HG02981 (cell line): ENCODE results near the gene KLHL40.

ENCODE experiments used
- ATAC-seq: cut with Tn5 transposase; IDR thresholded peaks from one replicate; pipeline ENCODE4 v1.9.1; 2021; ENCODE audit warnings: mild to moderate bottlenecking, moderate library complexity; ENCODE audit not compliant: unreplicated experiment

KLHL40 gene

DNA sequence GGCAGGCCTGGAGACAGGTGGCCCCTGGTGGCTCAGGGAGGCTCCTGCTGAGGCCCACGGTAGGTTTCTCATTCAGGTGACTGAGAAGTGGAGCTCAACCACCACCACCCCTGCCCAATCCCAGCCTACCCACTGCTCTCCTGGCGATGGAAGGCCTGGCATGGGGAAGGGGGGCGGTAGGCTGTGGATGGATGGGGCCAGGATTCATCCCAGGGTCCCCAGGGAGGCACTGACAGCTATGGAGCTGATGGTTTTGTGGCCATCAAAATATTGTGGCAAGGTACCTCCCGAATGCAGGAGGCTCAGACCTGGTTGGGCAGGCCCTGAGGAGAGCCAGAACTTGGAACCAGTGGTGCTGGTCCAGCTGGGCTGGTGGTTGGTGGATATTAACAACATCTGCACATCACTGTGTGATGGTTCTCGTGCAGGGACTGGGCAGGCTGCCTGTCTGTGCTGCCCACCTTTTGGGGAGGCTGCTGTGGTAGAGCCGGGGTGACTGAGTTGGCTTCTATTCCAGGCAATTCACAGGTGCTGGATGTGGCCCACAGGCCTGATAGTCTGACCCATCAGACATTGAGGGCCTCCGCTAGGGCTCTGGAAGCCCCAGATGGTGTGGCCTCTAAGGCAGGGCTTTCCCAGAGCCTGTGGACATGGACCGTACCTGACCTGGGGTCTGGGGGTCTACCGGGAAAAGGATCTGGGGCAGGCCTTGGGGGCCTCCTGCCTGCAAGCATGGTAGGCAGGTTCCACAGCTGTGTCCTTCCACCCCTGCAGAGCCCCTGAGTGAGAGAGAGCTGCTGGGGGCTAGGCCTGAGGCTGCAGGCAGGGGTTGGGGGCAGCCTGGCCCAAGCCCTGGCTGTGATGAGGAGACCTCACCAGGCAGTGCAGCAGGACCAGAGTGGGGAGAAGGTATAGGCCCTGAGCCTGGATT lies 28.4 kb upstream of the KLHL40 start:
- no peak for ATAC-seq

- no peak for ATAC-seq
Measured at GRCh38 chr3:42657675-42658074, 27.7 kb upstream of the KLHL40 start.

- ATAC-seq, result no peak
Measured at GRCh38 chr3:42658091-42658770, 27.1 kb upstream of the KLHL40 start.

DNA sequence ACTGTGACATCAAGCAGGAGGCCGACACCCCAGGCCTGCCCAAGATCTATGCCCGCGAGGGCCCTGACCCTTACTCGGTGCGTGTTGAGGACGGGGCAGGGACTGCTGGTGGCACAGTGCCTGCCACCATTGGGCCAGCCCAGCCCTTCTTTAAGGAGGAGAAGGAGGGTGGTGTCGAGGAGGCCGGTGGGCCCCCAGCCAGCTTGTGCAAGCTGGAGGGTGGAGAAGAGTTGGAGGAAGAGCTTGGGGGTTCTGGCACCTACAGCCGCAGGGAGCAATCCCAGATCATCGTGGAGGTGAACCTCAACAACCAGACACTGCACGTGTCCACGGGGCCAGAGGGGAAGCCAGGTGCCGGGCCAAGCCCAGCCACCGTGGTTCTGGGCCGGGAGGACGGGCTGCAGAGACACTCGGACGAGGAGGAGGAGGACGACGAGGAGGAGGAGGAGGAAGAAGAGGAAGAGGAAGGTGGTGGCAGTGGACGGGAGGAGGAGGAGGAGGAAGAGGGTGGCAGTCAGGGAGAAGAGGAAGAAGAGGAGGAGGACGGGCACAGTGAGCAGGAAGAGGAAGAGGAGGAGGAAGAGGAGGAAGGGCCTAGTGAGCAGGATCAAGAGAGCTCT lies 26.5 kb upstream of the KLHL40 start:
- ATAC-seq, result no peak

GRCh38 chr3:42659451-42660130 lies 25.7 kb upstream of the KLHL40 start:
- no peak for ATAC-seq

GRCh38 chr3:42660131-42660715 lies 25.1 kb upstream of the KLHL40 start:
- no peak for ATAC-seq

GRCh38 chr3:42660898-42661297 lies 24.4 kb upstream of the KLHL40 start:
- no peak for ATAC-seq

DNA sequence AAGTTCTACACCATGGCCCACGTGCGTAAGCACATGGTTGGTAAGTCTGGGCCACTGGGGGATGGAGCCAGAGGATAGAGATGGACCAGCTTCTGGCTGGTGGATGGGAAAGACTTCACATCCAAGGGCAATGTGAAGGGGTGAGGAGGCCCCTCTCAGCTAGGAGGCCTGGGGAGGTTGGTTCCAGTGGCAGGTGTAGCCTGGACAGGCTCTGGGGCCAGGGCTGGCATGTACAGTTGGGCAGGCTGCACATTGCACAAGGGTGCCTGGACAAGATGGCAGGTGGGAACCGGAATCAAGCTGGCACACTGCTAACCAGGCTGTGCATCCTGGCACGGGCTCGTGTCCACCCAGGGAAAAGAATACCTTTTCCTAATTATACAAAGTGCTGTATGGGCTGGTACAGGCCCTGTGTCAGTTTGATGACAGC lies 23.7 kb upstream of the KLHL40 start:
- no peak for ATAC-seq

DNA sequence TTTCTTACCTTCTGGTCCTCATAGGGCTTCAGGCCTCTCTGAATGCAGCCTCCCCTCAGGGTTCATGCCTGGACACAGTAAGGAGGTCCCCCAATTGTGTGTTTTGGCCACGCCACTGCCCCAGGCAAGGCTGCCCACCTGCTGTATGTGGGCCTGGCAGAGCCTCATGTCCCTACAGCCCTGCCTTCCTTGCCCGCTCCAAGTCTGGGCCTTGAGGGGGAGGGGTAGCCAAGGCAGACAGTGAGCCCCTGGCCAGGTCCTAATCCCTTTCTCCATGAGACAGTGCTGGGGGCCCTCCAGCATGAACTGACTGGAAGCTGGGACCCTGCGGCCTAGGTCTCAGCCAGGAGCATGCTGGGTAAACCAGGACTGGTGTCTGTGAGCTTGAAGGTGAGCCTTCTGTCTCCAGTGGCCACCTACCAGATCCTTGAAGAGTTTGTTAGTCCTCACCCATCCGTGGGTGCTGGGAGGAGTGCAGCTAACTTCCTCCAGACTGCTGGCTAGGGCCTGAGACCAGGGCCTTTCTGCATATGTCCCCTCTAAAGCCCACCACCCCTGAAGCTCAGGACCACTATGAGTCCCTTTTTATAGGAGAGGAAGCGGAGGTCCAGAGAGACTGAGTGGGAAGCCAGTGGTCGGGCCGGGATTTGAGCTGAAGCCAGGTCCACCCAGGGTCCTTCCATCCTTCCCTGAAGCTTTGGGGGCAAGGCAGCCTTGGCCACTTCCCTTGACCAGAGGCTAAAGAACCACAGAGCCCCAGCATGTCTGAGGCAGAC lies 23.1 kb upstream of the KLHL40 start:
- no peak for ATAC-seq

- no peak for ATAC-seq
Measured at GRCh38 chr3:42662813-42663535, 22.4 kb upstream of the KLHL40 start.

DNA sequence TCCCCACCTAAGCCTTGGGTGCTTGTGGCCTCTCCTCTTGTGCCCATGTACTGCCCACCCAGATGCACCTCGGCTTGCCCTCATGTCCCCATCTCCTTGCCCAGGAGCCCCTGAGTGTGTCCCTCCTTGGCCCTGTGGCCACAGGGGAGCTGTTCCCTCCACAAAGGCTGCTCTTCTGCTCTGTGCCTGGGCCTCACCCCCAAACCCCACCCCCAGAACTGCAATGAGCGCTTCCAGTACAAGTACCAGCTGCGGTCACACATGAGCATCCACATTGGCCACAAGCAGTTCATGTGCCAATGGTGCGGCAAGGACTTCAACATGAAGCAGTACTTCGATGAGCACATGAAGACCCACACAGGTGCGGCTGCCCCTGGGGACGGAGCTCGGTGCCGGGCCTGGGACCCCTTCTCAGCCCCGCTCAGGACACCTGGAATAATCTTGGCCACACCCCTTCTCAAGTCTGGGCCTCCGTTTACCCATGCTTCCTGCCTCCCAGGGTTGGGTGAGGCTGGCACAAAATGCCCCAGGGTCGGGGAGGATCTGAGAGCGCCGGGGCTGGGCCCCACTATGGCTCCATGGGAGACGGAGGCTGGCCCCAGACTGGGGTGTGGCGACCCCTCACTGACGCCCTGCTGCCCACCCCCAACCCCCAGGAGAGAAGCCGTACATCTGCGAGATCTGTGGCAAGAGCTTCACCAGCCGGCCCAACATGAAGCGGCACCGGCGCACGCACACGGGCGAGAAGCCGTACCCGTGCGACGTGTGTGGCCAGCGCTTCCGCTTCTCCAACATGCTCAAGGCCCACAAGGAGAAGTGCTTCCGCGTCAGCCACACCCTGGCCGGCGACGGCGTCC lies 21.5 kb upstream of the KLHL40 start:
- no peak for ATAC-seq

- ATAC-seq, result no peak
Measured at GRCh38 chr3:42664438-42664803, 20.9 kb upstream of the KLHL40 start.

- no peak for ATAC-seq
Measured at GRCh38 chr3:42665050-42665878, 20.1 kb upstream of the KLHL40 start.

- ATAC-seq, result no peak
Measured at GRCh38 chr3:42666022-42666421, 19.3 kb upstream of the KLHL40 start.

- ATAC-seq, result no peak
Measured at GRCh38 chr3:42666577-42666998, 18.7 kb upstream of the KLHL40 start.

DNA sequence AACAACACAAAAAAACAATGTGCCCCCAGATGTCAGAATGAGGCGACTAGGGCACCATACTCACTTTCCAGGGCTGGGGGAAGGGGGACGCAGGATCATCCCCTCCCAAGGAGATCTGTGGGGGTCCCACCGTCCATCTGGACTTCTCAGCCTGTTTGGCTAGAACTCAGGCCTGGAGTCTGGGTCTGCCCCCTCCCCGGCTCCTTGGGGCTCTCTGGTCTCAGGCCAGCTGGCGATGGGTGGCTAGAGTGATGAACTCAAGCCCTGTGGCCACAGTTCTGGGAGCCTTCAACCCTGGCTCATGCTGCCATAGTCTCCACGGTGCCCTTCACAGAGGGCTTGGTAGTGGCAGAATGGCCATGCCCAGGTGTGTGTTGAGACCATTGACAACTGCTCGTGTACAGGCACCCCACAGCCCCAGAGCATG lies 18.2 kb upstream of the KLHL40 start:
- no peak for ATAC-seq
